Kidney tubule cell (primary cell): ENCODE data around the gene TAAR9.

Source experiments
- DNase-seq: peaks from one replicate; pipeline ENCODE4 v3.0.0-alpha.2; 2018; ENCODE audit warnings: low spot score

Gene TAAR9, protein sequence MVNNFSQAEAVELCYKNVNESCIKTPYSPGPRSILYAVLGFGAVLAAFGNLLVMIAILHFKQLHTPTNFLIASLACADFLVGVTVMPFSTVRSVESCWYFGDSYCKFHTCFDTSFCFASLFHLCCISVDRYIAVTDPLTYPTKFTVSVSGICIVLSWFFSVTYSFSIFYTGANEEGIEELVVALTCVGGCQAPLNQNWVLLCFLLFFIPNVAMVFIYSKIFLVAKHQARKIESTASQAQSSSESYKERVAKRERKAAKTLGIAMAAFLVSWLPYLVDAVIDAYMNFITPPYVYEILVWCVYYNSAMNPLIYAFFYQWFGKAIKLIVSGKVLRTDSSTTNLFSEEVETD

DNA sequence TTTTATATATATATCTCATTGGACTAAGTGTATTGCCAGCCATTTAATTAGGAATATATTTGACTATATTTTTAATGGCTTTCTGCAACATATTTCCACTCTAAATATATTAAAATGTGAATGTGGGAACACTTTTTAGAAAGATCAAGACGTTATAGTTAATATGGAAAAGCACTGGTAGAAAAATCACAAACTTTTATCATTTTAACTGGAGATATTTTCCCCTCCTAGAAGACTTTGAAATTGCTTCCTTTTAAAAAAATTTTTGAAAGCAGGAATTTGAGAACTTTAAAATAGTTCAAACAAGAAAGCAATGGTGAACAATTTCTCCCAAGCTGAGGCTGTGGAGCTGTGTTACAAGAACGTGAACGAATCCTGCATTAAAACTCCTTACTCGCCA lies at the start of gene TAAR9:
TSS of gene TAAR9 (plus strand) at position 301 of the 400 bp plus-strand sequence. CDS start at position 314, 13 bp downstream.
- no peak for DNase-seq

DNA sequence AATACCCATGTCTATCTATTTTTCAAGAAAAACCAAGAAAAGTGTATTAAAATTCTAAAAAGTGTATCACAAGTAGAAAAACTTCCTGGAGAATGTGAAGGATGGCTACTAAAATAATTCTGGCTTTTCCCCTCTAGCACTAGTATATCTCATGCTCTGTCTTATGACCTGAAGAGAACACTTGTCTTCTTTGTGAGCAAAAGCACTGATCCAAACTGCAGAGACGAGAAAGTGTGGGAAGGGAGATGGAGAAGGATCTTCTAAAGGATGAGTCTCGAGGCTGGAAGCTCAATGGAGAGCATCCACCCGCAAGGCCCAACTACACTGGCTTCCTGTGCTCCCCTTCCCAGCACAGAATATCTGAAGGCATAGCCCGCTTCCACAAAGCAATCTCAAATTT lies 48.7 kb upstream of the TAAR9 start:
- DNase-seq: no peak

DNA sequence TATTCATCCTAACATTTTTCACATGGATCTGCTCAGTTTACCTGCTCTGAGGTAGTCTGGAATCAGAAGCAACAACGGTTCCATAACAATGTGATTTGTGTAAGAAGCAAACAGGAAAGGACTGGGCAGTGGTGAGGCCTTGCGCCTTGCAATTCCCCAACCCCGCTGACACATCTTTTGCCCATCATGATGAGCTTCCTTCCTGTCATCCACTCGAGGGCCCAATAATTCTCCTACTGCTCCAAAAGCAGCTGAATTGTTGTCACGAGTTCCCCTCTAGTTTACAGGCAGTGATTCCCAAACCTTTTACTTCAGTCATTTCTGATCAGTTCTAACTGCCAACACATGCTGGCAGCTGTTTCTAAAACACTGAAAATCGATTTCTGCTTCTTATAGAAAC lies 48.1 kb upstream of the TAAR9 start:
- no peak for DNase-seq

GRCh38 chr6:132490478-132491204 lies 47.4 kb upstream of the TAAR9 start:
- DNase-seq: no peak

- DNase-seq: peak; percentile 24
Measured at GRCh38 chr6:132491303-132491702, 46.8 kb upstream of the TAAR9 start.

DNA sequence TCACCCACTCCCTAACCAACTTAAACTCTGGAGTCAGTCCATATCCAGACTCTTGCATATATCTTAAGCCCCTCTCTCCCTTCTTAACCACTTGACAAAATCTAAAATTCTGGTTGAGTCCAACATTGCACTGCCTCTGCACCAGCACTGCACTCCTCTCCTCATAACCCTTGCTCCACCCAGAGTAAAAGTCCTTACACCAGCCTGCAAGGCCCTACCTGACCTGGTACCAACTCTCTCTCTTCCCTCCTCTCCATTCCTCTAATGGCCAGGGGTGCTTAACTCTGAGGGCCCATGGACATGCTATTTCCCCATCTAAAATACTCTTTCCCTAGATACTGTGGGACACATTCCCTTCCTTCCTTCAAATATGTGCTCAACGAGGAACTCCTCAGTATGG lies 46.2 kb upstream of the TAAR9 start:
- DNase-seq: no peak

- DNase-seq: no peak
Measured at GRCh38 chr6:132494954-132495353, 43.1 kb upstream of the TAAR9 start.

DNA sequence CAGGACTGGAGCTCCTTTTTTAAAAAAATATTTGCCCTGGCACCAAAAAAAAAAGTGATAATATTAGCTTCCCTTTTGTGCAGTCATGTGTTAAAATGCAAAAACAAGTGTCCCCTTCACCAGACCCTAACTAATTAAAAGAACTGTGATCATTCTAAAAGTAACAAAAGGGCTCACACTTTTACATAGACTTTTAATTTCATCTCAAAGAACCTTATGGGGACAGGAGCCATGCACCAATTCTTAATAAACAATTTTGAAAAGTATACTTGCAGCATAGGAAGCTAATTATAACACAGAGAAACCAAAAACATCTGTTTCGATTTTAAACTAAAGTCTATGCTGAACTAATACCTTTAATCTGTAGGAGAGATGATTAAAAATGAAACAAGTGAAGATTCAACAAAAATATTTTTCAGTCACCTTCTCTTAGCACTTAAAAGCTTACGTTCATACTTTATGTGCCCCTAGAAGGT lies 42.4 kb upstream of the TAAR9 start:
- no peak for DNase-seq

GRCh38 chr6:132496519-132497180 lies 41.4 kb upstream of the TAAR9 start:
- no peak for DNase-seq

GRCh38 chr6:132498638-132499037 lies 39.4 kb upstream of the TAAR9 start:
- no peak for DNase-seq

DNA sequence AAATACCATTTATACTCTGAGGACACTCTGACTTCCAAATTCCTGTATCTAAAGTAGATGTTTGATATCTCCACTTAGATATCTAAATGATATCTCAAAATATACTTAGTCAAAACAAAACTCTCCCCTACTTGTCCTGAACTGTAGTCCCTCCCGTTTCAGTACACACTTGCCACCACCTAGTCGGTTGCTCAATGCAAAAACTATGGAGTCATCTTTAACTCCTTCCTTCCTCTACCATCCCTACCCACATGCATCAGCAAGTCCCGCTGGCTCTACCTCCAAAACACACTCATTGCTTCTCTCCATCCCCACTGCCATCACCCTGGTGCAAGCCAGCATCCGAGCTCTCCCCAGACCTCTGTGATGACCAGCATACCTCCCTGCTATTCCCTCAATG lies 38.3 kb upstream of the TAAR9 start:
- DNase-seq: no peak

DNA sequence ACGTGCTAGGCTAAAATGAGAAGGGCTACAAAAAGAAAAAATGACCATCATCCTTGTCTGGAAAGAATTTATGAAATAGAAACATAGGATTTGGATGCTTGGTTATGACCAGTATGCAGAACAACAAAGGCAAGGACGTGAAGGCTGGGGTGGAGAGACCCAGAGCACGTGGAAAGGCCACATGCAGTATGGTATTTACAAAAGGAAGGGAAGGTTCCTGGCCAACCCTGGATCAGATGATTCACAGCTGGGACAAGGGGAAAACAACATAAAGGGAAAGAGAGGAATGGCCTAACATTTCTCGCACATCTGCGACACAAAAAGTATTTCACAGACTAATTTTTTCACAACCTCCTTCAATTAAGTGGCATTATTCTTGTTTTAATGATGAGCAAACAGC lies 33.3 kb upstream of the TAAR9 start:
- DNase-seq: no peak

- DNase-seq: no peak
Measured at GRCh38 chr6:132505158-132505557, 32.9 kb upstream of the TAAR9 start.

- DNase-seq: no peak
Measured at GRCh38 chr6:132506461-132506860, 31.6 kb upstream of the TAAR9 start.

- DNase-seq: no peak
Measured at GRCh38 chr6:132506869-132507808, 30.9 kb upstream of the TAAR9 start.

DNA sequence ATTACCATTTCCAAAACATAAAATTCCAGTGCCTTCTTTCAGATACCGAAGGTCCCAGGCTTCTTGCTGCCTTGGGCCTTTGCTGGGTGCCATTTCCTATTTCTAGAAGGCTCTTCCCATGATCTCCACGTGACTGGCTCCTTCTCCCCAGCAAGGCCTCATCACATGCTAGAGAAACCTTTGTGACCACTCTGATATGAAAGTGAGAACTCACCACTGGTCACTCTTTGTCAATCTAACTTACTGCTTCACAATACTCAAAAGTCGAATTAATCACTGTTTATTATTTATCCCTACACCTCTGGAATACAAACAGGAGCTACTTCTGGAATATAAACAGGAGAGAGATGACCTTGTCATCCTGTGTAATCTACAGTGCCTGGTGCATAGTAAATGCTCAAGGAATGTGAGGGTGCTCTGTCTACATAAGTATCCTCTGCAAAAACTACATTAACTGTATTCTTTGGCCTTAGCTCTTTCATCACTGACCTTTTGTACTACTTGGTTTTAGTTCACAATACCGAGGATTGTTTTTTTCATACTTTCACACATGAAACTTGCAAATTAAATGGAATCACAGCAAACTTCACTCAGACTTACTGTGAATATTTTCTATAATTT lies 26.8 kb upstream of the TAAR9 start:
- peak; percentile 30 for DNase-seq

DNA sequence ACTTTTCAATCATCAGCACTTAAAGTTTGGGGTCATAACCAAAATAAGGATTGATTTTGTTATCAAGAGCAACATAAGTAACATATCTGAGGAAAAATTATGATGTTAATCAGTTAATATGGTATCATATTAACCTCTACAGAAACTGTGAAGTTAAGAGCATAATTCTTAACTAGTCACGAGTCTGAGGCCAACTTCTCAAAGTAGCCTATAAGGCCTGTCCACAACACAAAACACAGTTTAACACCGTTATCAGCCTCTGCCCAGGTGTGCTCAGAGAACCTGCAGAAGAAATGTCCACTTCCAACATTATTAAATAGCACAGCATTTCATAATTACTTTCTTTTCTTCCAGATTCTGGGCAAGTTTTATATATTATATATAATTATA lies 26.3 kb upstream of the TAAR9 start:
- peak; percentile 21 for DNase-seq

- DNase-seq: no peak
Measured at GRCh38 chr6:132512342-132512637, 25.8 kb upstream of the TAAR9 start.

GRCh38 chr6:132512638-132513632 lies 25.1 kb upstream of the TAAR9 start, which contains the start of gene STX7:
STX7 (minus strand) TSS chr6:132513116; CDS start chr6:132503530, 9,586 bp downstream.
- DNase-seq: peak; percentile 93
